HCT116 (cell line): ENCODE data around the gene GNAI2. TPM values are rescaled to one million over a fixed set of nuclear protein-coding genes. Genes with fewer than 3 reads are reported as not detected.

Experiments used
- ATAC-seq: fragments of 200-7000 bp; cut with Tn5 transposase; 2 replicates; pipeline ENCODE4 v1.9.1; 2020; ENCODE audit warnings: mild to moderate bottlenecking, moderate library complexity
- BruUV-seq: library from RNA; stranded (reverse); fragments of 400-500 nt; replicated peaks from 2 replicates; lab custom pipeline; 2021; lab: Mats Ljungman, UMichigan
- CTCF ChIA-PET: fragments of 300-600 bp; sonication (Branson Sonifier 250); formaldehyde crosslinking; loops from one replicate; lab custom pipeline; 2021; ENCODE audit warnings: antibody characterized with exemption; lab: Charles Lee
- POLR2A ChIA-PET: fragments of 300-600, 350-600 bp; sonication (Branson Sonifier 250); formaldehyde crosslinking; loops from one replicate; lab custom pipeline; 2021; ENCODE audit warnings: antibody characterized with exemption; lab: Charles Lee
- RAD21 ChIA-PET, 2 experiments: fragments of 300-600 bp; sonication (Branson Sonifier 250); formaldehyde crosslinking; loops; one replicate each; lab custom pipeline; 2023; ENCODE audit warnings: low total read pairs in 2 of 2; ENCODE audit not compliant: uncharacterized antibody in 2 of 2, unreplicated experiment in 2 of 2, low non-redundant PET in 1 of 2; lab: Charles Lee
- DNase-seq: peaks from one replicate; pipeline ENCODE4 v3.0.0-alpha.2; 2010; ENCODE audit warnings: low read depth, low spot score
- H2AFZ ChIP-seq: fragments of 200-600 bp; shearing (Covaris generic), sonication (generic); 2 replicates; pipeline ENCODE4 v1.6.1; 2017; ENCODE audit warnings: low read depth, mixed run types, mixed read lengths, antibody characterized with exemption, low read length; ENCODE audit not compliant: poor library complexity, severe bottlenecking
- H3K27ac ChIP-seq: 2 replicates; pipeline ENCODE4 v1.5.1; 2012; ENCODE audit warnings: low read depth, low read length
- H3K27me3 ChIP-seq: fragments of 200-600 bp; sonication (generic); 2 replicates; pipeline ENCODE4 v1.6.1; 2016; ENCODE audit warnings: mixed run types, low read length, mixed read lengths; ENCODE audit not compliant: insufficient read depth
- H3K36me3 ChIP-seq, 2 experiments: fragments of 200-500 bp in 1 of 2; fragments of 200-600 bp in 1 of 2; sonication (Bioruptor generic) in 1 of 2; sonication (generic) in 1 of 2; 2 replicates each; pipeline versions ENCODE4 v1.5.1 to v1.6.1; 2014 to 2016; ENCODE audit warnings: low read length in 2 of 2, inconsistent platforms in 1 of 2, mixed read lengths in 1 of 2, mixed run types in 1 of 2; ENCODE audit not compliant: insufficient read depth in 2 of 2, control insufficient read depth in 1 of 2
- H3K4me1 ChIP-seq, 2 experiments: fragments of 200-600 bp in 1 of 2; sonication (generic) in 1 of 2; 2 replicates each; pipeline versions ENCODE4 v1.5.1 to v1.6.1; 2012 to 2017; ENCODE audit warnings: low read length in 2 of 2, inconsistent platforms in 1 of 2, mild to moderate bottlenecking in 1 of 2, mixed read lengths in 1 of 2, mixed run types in 1 of 2, moderate library complexity in 1 of 2; ENCODE audit not compliant: insufficient read depth in 2 of 2, control insufficient read depth in 1 of 2
- H3K4me2 ChIP-seq: fragments of 200-600 bp; sonication (generic); 2 replicates; pipeline ENCODE4 v1.6.1; 2017; ENCODE audit warnings: mixed run types, low read length, mixed read lengths
- H3K4me3 ChIP-seq, 2 experiments: fragments of 200-600 bp in 1 of 2; sonication (generic) in 1 of 2; replicated peaks in 1 of 2; 2 replicates each; pipeline ENCODE4 v1.5.1; 2011 to 2016; ENCODE audit warnings: low read length in 2 of 2, control low read depth in 1 of 2, low read depth in 1 of 2, mild to moderate bottlenecking in 1 of 2, mixed read lengths in 1 of 2, mixed run types in 1 of 2
- H3K79me2 ChIP-seq: fragments of 200-600 bp; sonication (generic); 2 replicates; pipeline ENCODE4 v1.6.1; 2017; ENCODE audit warnings: mild to moderate bottlenecking, mixed run types, low read length, moderate library complexity, mixed read lengths; ENCODE audit not compliant: insufficient read depth
- H3K9ac ChIP-seq: fragments of 200-600 bp; sonication (generic); 2 replicates; pipeline ENCODE4 v1.6.1; 2016; ENCODE audit warnings: low read length, mixed read lengths
- H3K9me2 ChIP-seq: fragments of 200-600 bp; sonication (generic), shearing (Covaris generic); 2 replicates; pipeline ENCODE4 v1.6.1; 2017; ENCODE audit warnings: mixed run types, mild to moderate bottlenecking, moderate library complexity; ENCODE audit not compliant: insufficient read depth
- H3K9me3 ChIP-seq, 2 experiments: fragments of 200-500 bp in 1 of 2; fragments of 200-600 bp in 1 of 2; sonication (Bioruptor generic) in 1 of 2; sonication (generic) in 1 of 2; 2 replicates each; pipeline ENCODE4 v1.6.1; 2014 to 2017; ENCODE audit warnings: low read length in 2 of 2, mixed read lengths in 2 of 2, inconsistent platforms in 1 of 2, low read depth in 1 of 2, mild to moderate bottlenecking in 1 of 2, mixed run types in 1 of 2, moderate library complexity in 1 of 2; ENCODE audit not compliant: control insufficient read depth in 1 of 2, insufficient read depth in 1 of 2
- H4K20me1 ChIP-seq: fragments of 200-600 bp; sonication (generic), shearing (Covaris generic); 2 replicates; pipeline ENCODE4 v1.6.1; 2017; ENCODE audit warnings: mixed run types, mild to moderate bottlenecking, moderate library complexity; ENCODE audit not compliant: insufficient read depth
- CEBPB ChIP-seq: IDR thresholded peaks from 2 replicates; pipeline ENCODE4 v1.6.1; 2012; ENCODE audit warnings: low read depth
- EGR1 ChIP-seq: IDR thresholded peaks from 2 replicates; pipeline ENCODE4 v1.6.1; 2012; ENCODE audit warnings: low read depth
- ELF1 ChIP-seq: IDR thresholded peaks from 2 replicates; pipeline ENCODE4 v1.6.1; 2012; ENCODE audit warnings: low read depth, borderline replicate concordance
- EZH2 ChIP-seq: fragments of 200-600 bp; sonication (generic); IDR thresholded peaks from 2 replicates; pipeline ENCODE4 v1.6.1; 2017; ENCODE audit warnings: antibody characterized with exemption, mixed run types
- EZH2phosphoT487 ChIP-seq: fragments of 200-600 bp; IDR thresholded peaks from 2 replicates; pipeline ENCODE4 v1.6.1; 2018; ENCODE audit warnings: antibody characterized with exemption, borderline replicate concordance
- JUND ChIP-seq: IDR thresholded peaks from 2 replicates; pipeline ENCODE4 v1.6.1; 2012
- REST ChIP-seq: IDR thresholded peaks from 2 replicates; pipeline ENCODE4 v1.6.1; 2012; ENCODE audit warnings: low read depth
- TCF7L2 ChIP-seq: IDR thresholded peaks from 2 replicates; pipeline ENCODE4 v1.7.0; 2011; ENCODE audit warnings: borderline replicate concordance, inconsistent platforms; ENCODE audit not compliant: insufficient read depth, insufficient read length; ENCODE audit errors: extremely low read depth
- ZBTB33 ChIP-seq: IDR thresholded peaks from 2 replicates; pipeline ENCODE4 v1.6.1; 2011; ENCODE audit warnings: mild to moderate bottlenecking, low read length, moderate library complexity; ENCODE audit not compliant: insufficient replicate concordance; ENCODE audit errors: extremely low read depth
- intact Hi-C: fragments of 100-400 bp; cut with micrococcal nuclease; formaldehyde crosslinking; loops from 2 replicates; pipeline ENCODE4 v1.10.0; 2022
- total RNA-seq: library from RNA; stranded (reverse); gene quantifications from one replicate; pipeline ENCODE4 v1.2.1, GENCODE V29; 2021; ENCODE audit not compliant: unreplicated experiment

Gene GNAI2
- total RNA-seq, 1 experiment from 2014 or later, result 170 TPM

DNA sequence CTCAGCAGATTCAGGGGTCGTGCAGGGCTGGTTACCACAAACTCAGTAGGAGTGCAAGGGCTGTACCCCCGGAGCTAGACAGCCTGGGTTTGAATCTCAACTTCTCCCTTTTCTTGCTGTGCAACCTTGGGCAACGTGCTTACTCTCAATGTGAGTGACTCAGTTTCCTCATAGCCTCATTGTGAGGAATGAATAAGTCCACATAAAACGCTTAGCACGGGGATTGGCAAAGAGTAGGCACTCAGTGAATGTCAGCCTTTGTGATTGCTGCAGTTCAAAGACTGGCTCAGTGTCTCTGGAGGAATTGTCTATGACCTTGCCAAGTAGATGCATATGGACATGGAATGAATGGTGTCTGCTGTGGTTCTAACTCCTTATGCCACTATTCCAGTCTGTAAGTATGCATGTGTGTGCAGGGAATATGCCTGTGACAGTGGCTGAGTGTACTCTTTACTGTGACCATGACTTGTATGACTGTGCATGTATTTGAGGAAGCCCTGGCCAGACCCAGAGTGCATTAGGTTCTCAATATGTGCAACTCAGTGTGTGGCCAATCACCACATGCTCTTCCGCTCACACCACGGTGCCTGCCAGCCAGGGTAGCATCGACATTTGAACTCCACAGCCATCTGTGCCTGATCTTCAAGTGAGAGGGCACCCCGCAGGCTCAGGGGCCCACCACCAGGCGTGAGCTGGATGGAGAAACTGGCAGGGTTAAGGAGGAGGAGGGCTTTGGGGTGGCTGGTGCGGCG, 64.1 kb downstream of the GNAI2 start:
- ChIA-PET CTCF (interaction anchor here (0.9 to 1.4 kb wide), 8 partner anchors 17 to 72 kb away, joined by 3 to 9 read pairs (median 5); partner anchors contain the start of gene TUSC2), POLR2A (interaction anchor here (0.6 to 2.0 kb wide), 11 partner anchors 8 to 105 kb away, joined by 3 to 12 read pairs (median 5); partner anchors contain the start of genes GNAI2, IFRD2, RASSF1 and TUSC2), RAD21 (interaction anchor here (0.8 to 1.3 kb wide), 7 partner anchors 17 to 1179 kb away, joined by 3 to 5 read pairs (median 4); no protein-coding TSS in a partner anchor)
- peak overlapping the region; percentile 97 for H3K4me2 ChIP-seq
- no peaks in the 10 kb centered on the region for H3K9me2 ChIP-seq
- no peaks in the 10 kb centered on the region for H3K36me3 ChIP-seq
- H3K9ac ChIP-seq, result peak overlapping the region; percentile 72
- H3K4me1 ChIP-seq, result peaks cover 21 to 53% of the 10 kb centered on the region in 2 experiments
- no peak for ATAC-seq
- H3K27ac ChIP-seq, result peak overlapping the region; percentile 73
- DNase-seq, result no peak
- BruUV-seq, result TSS peak; percentile 92
- H4K20me1 ChIP-seq, result no peaks in the 10 kb centered on the region
- peaks cover 3% of the 10 kb centered on the region; the same call in 1 of the 2 replicates for H3K79me2 ChIP-seq
- no peaks in the 10 kb centered on the region for H3K27me3 ChIP-seq
- H2AFZ ChIP-seq, result no peak overlapping the region
- intact Hi-C loops, result no loop called here
- peak overlapping the region; percentile 48 to 92 for H3K4me3 ChIP-seq
- TF ChIP-seq EZH2phosphoT487 (no peak), ELF1 (no peak), ZBTB33 (no peak), REST (no peak), CEBPB (no peak), TCF7L2 (no peak), JUND (no peak), EGR1 (no peak), EZH2 (no peak)
- no peaks in the 10 kb centered on the region for H3K9me3 ChIP-seq
